Measurements from ENCODE around the gene CDK11B. TPM values are rescaled to one million over a fixed set of nuclear protein-coding genes. Genes with fewer than 3 reads are reported as not detected.

Gene CDK11B
- total RNA-seq, 4 donors from 2014 or later, result 6.8 to 28.5 (median 11.8) TPM

DNA sequence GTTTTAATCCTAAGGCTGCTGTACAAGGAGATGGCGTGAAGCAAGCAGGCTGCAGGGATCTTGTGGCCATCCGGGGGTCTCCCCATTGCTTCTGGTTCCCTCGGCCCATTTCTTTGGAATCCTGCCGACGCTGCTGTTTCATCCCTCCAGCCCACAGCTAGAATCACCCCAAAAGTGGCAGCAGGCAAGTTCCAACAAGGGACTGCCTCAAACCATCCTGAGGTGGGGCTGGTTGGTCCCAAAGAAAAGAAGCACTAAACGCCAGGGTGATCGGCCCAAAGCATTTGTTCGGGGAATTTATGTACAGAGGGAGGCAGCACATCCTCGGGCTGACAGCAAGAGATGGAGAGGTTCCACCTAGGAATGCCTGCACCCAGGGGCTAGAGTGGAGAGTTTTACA is 48.0 kb downstream of the CDK11B start:
- DNase-seq, result peak in 1 of 2 donors; percentile 14
- no peaks in the 10 kb centered on the region for H3K27me3 ChIP-seq
- no peaks in the 10 kb centered on the region for H3K36me3 ChIP-seq
- TF ChIP-seq, protein P1, sequence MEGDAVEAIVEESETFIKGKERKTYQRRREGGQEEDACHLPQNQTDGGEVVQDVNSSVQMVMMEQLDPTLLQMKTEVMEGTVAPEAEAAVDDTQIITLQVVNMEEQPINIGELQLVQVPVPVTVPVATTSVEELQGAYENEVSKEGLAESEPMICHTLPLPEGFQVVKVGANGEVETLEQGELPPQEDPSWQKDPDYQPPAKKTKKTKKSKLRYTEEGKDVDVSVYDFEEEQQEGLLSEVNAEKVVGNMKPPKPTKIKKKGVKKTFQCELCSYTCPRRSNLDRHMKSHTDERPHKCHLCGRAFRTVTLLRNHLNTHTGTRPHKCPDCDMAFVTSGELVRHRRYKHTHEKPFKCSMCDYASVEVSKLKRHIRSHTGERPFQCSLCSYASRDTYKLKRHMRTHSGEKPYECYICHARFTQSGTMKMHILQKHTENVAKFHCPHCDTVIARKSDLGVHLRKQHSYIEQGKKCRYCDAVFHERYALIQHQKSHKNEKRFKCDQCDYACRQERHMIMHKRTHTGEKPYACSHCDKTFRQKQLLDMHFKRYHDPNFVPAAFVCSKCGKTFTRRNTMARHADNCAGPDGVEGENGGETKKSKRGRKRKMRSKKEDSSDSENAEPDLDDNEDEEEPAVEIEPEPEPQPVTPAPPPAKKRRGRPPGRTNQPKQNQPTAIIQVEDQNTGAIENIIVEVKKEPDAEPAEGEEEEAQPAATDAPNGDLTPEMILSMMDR (IDR thresholded peaks at IDR 0.05), result no peak
- TF ChIP-seq POLR2A (IDR thresholded peaks at IDR 0.05), result no peak
- H3K9me3 ChIP-seq, result no peaks in the 10 kb centered on the region
- H3K27ac ChIP-seq, result no peak overlapping the region
- intact Hi-C loops (cut with DNase I; ENCODE audit: low total_unique reads), result no loop called here
- peaks cover 0 to 7% of the 10 kb centered on the region in 2 donors for H3K4me1 ChIP-seq
- no peak overlapping the region for H3K4me3 ChIP-seq

DNA sequence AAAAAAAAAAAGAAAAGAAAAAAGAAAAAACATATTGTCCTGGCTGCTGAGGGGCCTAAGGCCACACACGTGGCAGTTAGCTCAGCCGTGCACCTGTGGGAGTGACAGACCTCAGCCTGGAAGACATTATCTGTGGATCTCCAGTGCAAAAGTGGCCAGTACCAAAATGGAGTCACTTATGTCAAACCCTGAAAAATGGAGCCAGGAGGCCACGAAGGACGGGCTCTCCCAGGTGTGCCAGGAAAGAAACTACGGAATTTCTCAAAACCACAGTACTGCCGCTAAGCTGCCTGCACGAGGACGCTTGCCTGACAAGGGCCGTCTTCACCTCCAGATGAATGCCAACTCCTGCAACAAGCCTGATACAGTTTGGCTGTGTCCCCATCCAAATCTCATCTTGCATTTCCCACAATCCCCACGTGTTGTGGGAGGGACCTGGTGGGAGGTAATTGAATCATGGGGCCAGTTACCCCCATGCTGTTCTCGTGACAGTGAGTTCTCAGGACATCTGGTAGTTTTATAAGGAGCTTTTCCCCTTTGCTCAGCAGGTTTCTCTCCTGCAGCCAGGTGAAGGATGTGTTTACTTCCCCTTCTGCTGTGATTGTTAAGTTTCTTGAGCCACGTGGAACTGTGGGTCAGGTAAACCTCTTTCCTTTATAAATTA is 48.9 kb downstream of the CDK11B start:
- H3K9me3 ChIP-seq, result no peaks in the 10 kb centered on the region
- TF ChIP-seq POLR2A (IDR thresholded peaks at IDR 0.05), result no peak
- TF ChIP-seq, protein P1 (IDR thresholded peaks at IDR 0.05), result no peak
- H3K36me3 ChIP-seq, result no peaks in the 10 kb centered on the region
- no peak overlapping the region for H3K4me3 ChIP-seq
- intact Hi-C loops (cut with DNase I; ENCODE audit: low total_unique reads), result no loop called here
- no peak for DNase-seq
- no peak overlapping the region for H3K27ac ChIP-seq
- H3K27me3 ChIP-seq, result no peaks in the 10 kb centered on the region
- H3K4me1 ChIP-seq, result peaks cover 0 to 7% of the 10 kb centered on the region in 2 donors

DNA sequence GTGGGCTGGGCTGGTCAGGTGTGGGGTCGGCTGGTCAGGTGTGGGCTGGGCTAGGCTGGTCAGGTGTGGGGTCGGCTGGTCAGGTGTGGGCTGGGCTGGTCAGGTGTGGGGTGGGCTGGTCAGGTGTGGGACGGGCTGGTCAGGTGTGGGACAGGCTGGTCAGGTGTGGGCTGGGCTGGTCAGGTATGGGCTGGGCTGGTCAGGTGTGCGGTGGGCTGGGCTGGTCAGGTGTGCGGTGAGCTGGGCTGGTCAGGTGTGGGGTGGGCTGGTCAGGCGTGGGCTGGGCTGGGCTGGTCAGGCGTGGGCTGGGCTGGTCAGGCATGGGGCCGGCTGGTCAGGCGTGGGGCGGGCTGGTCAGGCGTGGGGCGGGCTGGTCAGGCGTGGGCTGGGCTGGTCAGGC is 52.6 kb downstream of the CDK11B start:
- DNase-seq, result no peak
- no peak for TF ChIP-seq POLR2A (IDR thresholded peaks at IDR 0.05)
- TF ChIP-seq, protein P1 (IDR thresholded peaks at IDR 0.05), result no peak
- Histone ChIP-seq H3K27me3 (no peaks in the 10 kb centered on the region), H3K36me3 (no peaks in the 10 kb centered on the region), H3K27ac (no peak overlapping the region), H3K4me1 (no peaks in the 10 kb centered on the region), H3K9me3 (no peaks in the 10 kb centered on the region), H3K4me3 (no peak overlapping the region)
- intact Hi-C loops (cut with DNase I; ENCODE audit: low total_unique reads), result no loop called here

DNA sequence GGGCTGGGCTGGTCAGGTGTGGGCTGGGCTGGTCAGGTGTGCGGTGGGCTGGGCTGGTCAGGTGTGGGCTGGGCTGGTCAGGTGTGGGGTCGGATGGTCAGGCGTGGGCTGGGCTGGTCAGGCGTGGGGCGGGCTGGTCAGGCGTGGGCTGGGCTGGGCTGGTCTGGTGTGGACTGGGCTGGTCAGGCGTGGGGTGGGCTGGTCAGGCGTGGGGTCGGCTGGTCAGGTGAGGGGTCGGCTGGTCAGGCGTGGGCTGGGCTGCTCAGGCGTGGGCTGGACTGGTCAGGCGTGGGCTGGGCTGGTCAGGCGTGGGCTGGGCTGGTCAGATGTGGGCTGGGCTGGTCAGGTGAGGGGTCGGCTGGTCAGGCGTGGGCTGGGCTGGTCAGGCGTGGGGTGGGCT is 53.1 kb downstream of the CDK11B start:
- no peaks in the 10 kb centered on the region for H3K9me3 ChIP-seq
- intact Hi-C loops (cut with DNase I; ENCODE audit: low total_unique reads), result no loop called here
- H3K4me1 ChIP-seq, result no peaks in the 10 kb centered on the region
- TF ChIP-seq POLR2A (IDR thresholded peaks at IDR 0.05), result no peak
- TF ChIP-seq, protein P1 (IDR thresholded peaks at IDR 0.05), result no peak
- no peaks in the 10 kb centered on the region for H3K27me3 ChIP-seq
- no peak overlapping the region for H3K4me3 ChIP-seq
- no peak overlapping the region for H3K27ac ChIP-seq
- H3K36me3 ChIP-seq, result no peaks in the 10 kb centered on the region
- DNase-seq, result no peak

- peaks cover 0 to 4% of the 10 kb centered on the region in 2 donors for H3K27me3 ChIP-seq
- no peaks in the 10 kb centered on the region for H3K4me1 ChIP-seq
- H3K36me3 ChIP-seq, result no peaks in the 10 kb centered on the region
- H3K4me3 ChIP-seq, result no peak overlapping the region
- H3K27ac ChIP-seq, result no peak overlapping the region
- no peak for DNase-seq
- no peaks in the 10 kb centered on the region for H3K9me3 ChIP-seq
- TF ChIP-seq, protein P1 (IDR thresholded peaks at IDR 0.05), result no peak
- TF ChIP-seq POLR2A (IDR thresholded peaks at IDR 0.05), result no peak
- intact Hi-C loops (cut with DNase I; ENCODE audit: low total_unique reads), result no loop called here
These were observed 53.7 kb downstream of the CDK11B start for GRCh38 chr1:1605034-1605591.
